Activated CD8-positive, alpha-beta memory T cell treated with anti-CD3 and anti-CD28 coated beads, Interleukin-2, amount 50 U/mL, for 4 hours (primary cell): ENCODE data around the gene ADAMTS13.

ENCODE experiments used
- DNase-seq: peaks from one replicate; pipeline ENCODE4 v3.0.0-alpha.2; 2020

The ADAMTS13 gene

DNA sequence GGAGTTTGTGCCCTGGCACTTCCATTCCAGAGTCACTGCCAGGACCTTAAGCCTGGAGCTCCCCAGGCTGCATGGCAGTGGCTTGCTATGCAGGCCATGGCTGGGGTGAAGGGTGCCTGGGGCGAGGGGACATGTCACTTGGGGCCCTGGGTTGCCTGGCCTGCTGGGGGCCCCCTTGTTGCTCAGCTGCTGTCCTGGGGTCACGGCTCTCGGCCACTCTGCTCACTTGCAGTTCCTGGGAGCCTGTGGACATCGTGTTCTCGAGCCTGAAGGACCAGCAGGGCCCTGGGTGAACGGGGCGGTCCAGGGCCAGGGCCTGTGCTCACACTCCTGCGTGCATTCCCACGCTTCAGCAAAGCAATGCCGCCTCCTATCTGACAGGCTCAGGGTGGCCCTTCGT is 71.3 kb downstream of the ADAMTS13 start:
- no peak for DNase-seq

GRCh38 chr9:133493845-133494540 is 71.8 kb downstream of the ADAMTS13 start:
- DNase-seq = no peak

- DNase-seq = no peak
Measured at GRCh38 chr9:133494636-133495326, 72.6 kb downstream of the ADAMTS13 start.

DNA sequence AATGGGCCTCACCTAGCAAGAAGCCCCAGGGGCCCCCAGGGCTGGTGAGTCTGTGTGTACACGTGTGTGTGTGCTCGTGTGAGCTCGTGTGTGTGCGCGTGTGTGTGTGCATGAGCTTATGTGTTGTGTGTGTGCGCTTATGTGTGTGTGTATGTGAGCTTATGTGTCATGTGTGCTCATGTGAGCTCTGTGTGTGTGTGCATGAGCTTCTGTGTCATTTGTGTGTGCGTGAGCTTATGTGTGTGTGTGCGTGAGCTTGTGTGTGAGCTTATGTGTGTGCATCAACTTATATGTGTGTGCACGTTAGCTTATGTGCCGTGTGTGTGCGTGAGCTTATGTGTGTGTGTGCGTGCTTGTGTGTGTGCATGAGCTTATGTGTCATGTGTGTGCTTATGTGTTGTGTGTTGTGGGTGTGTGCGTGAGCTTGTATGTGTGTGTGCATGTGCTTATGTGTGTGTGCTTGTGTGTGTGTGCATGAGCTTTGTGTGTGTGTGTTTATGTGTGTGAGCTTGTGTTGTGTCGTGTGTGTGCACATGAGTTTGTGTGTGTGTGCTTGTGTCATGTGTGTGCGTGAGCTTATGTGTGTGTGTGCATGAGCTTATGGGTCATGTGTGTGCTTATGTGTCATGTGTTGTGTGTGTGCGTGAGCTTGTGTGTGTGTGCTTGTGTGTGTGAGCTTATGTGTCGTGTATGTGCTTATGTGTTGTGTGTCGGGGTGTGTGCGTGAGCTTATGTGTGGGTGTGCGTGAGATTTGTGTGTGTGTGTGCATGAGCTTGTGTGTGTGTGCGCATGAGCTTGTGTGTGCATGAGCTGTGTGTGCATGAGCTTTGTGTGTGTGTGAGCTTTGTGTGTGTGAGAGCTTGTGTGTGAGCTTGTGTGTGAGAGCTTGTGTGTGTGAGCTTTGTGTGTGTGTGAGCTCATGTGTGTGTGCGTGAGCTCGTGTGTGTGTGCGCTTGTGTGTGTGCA is 73.4 kb downstream of the ADAMTS13 start:
- DNase-seq = no peak

GRCh38 chr9:133496861-133497842 is 75.0 kb downstream of the ADAMTS13 start:
- DNase-seq = no peak

GRCh38 chr9:133499132-133499891 is 77.1 kb downstream of the ADAMTS13 start:
- no peak for DNase-seq

GRCh38 chr9:133499892-133500270 is 77.7 kb downstream of the ADAMTS13 start:
- DNase-seq = no peak

GRCh38 chr9:133502112-133502511 is 79.9 kb downstream of the ADAMTS13 start:
- no peak for DNase-seq

GRCh38 chr9:133505186-133505830 is 83.1 kb downstream of the ADAMTS13 start:
- DNase-seq = no peak

GRCh38 chr9:133505901-133506652 is 83.9 kb downstream of the ADAMTS13 start:
- DNase-seq = no peak

DNA sequence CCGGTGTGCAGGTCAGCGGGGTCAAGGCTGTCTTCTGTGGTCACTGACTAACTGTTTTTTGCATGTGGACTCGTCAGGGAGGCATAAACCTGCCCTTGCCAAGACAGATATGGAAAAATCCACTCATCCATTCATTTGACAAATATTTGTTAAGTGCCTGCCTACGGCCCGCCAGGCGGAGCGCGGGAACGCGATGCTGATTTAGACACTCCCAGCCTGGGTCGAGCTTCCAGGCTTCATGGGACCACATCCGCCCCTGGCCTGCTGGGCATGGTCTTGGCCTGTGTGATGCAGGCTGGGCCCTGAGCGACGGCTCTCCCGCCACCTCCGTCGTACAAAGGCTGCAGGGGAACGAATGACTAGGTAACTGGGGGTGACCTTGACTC is 84.5 kb downstream of the ADAMTS13 start:
- DNase-seq = no peak

DNA sequence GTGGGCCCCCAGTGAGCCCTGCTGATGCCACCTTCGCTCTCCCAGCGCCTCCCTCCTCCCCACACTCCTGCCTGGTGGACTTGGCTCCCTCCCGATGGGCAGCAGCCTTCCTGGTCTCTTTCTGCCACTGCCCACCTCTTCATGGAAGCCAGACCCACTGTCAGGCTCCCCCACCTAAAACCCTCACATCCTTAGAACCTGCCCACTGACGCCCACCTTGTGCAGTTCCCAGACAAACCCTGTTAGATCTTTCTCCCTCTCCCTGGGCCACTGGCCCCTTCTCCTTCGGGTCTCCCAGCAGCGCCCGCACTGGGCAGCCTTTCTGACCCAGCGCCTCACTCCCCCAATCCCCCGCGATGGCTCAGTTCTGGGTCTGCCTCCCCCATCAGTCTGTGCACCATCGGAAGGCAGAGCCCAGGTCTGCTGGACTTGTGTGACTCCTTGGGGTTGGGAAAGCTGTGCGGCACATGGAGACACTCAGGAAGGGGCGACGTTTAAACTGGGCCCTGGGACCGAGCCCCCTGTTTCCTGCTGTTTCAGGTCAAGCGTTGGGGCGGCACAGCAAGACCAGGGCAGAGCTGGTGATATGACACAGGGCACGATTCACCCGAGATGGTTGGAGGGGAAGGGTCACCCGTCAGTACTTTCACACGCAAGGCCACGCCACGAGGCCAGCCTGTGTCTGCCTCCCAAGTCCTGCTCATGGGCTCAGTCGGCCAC is 85.2 kb downstream of the ADAMTS13 start:
- DNase-seq = no peak

DNA sequence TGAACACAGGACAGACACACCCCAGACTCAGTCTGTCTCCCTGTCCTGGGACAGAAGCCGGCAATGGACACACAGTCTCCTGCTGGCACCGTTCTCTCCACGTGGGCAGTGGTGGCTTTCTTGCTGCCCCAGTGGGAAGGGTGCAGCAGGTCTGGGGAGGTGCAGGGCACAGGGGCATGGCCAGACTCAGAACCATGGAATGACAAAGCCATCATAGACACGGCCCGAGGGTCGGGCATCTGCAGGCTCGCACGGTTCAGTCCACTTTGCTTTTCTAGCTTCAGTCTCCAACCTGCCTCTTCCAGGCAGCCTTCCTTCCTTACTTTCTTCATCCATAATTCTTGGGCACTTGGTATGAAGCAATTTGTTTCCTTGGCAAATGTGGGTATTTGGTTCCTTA is 85.9 kb downstream of the ADAMTS13 start:
- DNase-seq = no peak
